ENCODE data around the gene MTOR.
A peak's percentile ranks its signal among the peaks of the same experiment; 100 is the strongest.
"Not testable (repeated sequence)": the region's sequence is repeated elsewhere in the genome, so short reads cannot be mapped to it uniquely, and the experiment has no call there.

The MTOR gene

GRCh38 chr1:11262171-11263049, at the start of gene MTOR:
Gene MTOR (minus strand): TSS chr1:11262551. CDS start chr1:11259409, 3,142 bp downstream.
- peaks cover 9% of the 10 kb centered on the region for H3K4me1 Mint-ChIP-seq (ENCODE audit: low read depth)
- no peaks in the 10 kb centered on the region for H3K9me3 Mint-ChIP-seq
- H3K27ac Mint-ChIP-seq = peak within 1 kb of the TSS; percentile 86
- peak; percentile 98 for DNase-seq (ENCODE audit: low spot score)
- peaks cover 2% of the 10 kb centered on the region for H3K27me3 Mint-ChIP-seq (ENCODE audit: low read depth)
- peak within 1 kb of the TSS; percentile 97 for H3K4me3 Mint-ChIP-seq
- peaks cover 14% of the 10 kb centered on the region for H3K36me3 Mint-ChIP-seq (ENCODE audit: low read depth)

- Mint-ChIP-seq H3K27ac (no peak overlapping the region), H3K4me3 (no peak overlapping the region), H3K4me1 (ENCODE audit: low read depth) (peaks cover 3% of the 10 kb centered on the region), H3K36me3 (ENCODE audit: low read depth) (no peaks in the 10 kb centered on the region), H3K9me3 (no peaks in the 10 kb centered on the region), H3K27me3 (ENCODE audit: low read depth) (peaks cover 2% of the 10 kb centered on the region)
- DNase-seq (ENCODE audit: low spot score) = no peak
These were observed 47.0 kb upstream of the MTOR start for GRCh38 chr1:11309385-11309784.

- no peak for DNase-seq (ENCODE audit: low spot score)
- Mint-ChIP-seq H3K4me1 (ENCODE audit: low read depth) (peaks cover 3% of the 10 kb centered on the region), H3K27me3 (ENCODE audit: low read depth) (peaks cover 2% of the 10 kb centered on the region), H3K4me3 (no peak overlapping the region), H3K27ac (no peak overlapping the region), H3K36me3 (ENCODE audit: low read depth) (no peaks in the 10 kb centered on the region), H3K9me3 (no peaks in the 10 kb centered on the region)
These were observed 46.4 kb upstream of the MTOR start for GRCh38 chr1:11308699-11309224.

- Mint-ChIP-seq H3K27ac (no peak overlapping the region), H3K36me3 (ENCODE audit: low read depth) (no peaks in the 10 kb centered on the region), H3K4me3 (no peak overlapping the region), H3K27me3 (ENCODE audit: low read depth) (peaks cover 2% of the 10 kb centered on the region), H3K9me3 (no peaks in the 10 kb centered on the region), H3K4me1 (ENCODE audit: low read depth) (peaks cover 3% of the 10 kb centered on the region)
- DNase-seq (ENCODE audit: low spot score) = no peak
These were observed 45.5 kb upstream of the MTOR start for GRCh38 chr1:11307852-11308251.

- not testable (repeated sequence) for H3K36me3 Mint-ChIP-seq (ENCODE audit: low read depth); DNase-seq (ENCODE audit: low spot score); H3K4me3 Mint-ChIP-seq; H3K27ac Mint-ChIP-seq; H3K27me3 Mint-ChIP-seq (ENCODE audit: low read depth); H3K4me1 Mint-ChIP-seq (ENCODE audit: low read depth); H3K9me3 Mint-ChIP-seq
These were observed 43.2 kb upstream of the MTOR start for GRCh38 chr1:11305516-11305915.

- Mint-ChIP-seq H3K27me3 (ENCODE audit: low read depth) (no peaks in the 10 kb centered on the region), H3K4me1 (ENCODE audit: low read depth) (peaks cover 4% of the 10 kb centered on the region), H3K4me3 (no peak overlapping the region), H3K9me3 (no peaks in the 10 kb centered on the region), H3K27ac (no peak overlapping the region), H3K36me3 (ENCODE audit: low read depth) (no peaks in the 10 kb centered on the region)
- no peak for DNase-seq (ENCODE audit: low spot score)
These were observed 40.0 kb upstream of the MTOR start for GRCh38 chr1:11302366-11302765.

- Mint-ChIP-seq H3K9me3 (no peaks in the 10 kb centered on the region), H3K27ac (no peak overlapping the region), H3K4me1 (ENCODE audit: low read depth) (peaks cover 10% of the 10 kb centered on the region), H3K36me3 (ENCODE audit: low read depth) (peaks cover 4% of the 10 kb centered on the region), H3K4me3 (no peak overlapping the region), H3K27me3 (ENCODE audit: low read depth) (no peaks in the 10 kb centered on the region)
- DNase-seq (ENCODE audit: low spot score) = no peak
These were observed 39.2 kb upstream of the MTOR start for GRCh38 chr1:11301601-11302000.

- Mint-ChIP-seq H3K27ac (peak overlapping the region; percentile 66), H3K9me3 (no peaks in the 10 kb centered on the region), H3K36me3 (ENCODE audit: low read depth) (peaks cover 20% of the 10 kb centered on the region), H3K4me1 (ENCODE audit: low read depth) (peaks cover 22% of the 10 kb centered on the region), H3K27me3 (ENCODE audit: low read depth) (no peaks in the 10 kb centered on the region), H3K4me3 (no peak overlapping the region)
- no peak for DNase-seq (ENCODE audit: low spot score)
These were observed 36.8 kb upstream of the MTOR start for GRCh38 chr1:11299225-11299574.

GRCh38 chr1:11298390-11299224, 36.3 kb upstream of the MTOR start:
- Mint-ChIP-seq H3K9me3 (no peaks in the 10 kb centered on the region), H3K4me3 (no peak overlapping the region), H3K36me3 (ENCODE audit: low read depth) (peaks cover 20% of the 10 kb centered on the region), H3K27ac (peak overlapping the region; percentile 66), H3K27me3 (ENCODE audit: low read depth) (no peaks in the 10 kb centered on the region), H3K4me1 (ENCODE audit: low read depth) (peaks cover 22% of the 10 kb centered on the region)
- DNase-seq (ENCODE audit: low spot score) = no peak

- not testable (repeated sequence) for H3K27ac Mint-ChIP-seq; H3K9me3 Mint-ChIP-seq; DNase-seq (ENCODE audit: low spot score); H3K4me3 Mint-ChIP-seq; H3K27me3 Mint-ChIP-seq (ENCODE audit: low read depth)
- Mint-ChIP-seq H3K4me1 (ENCODE audit: low read depth) (peaks cover 22% of the 10 kb centered on the region), H3K36me3 (ENCODE audit: low read depth) (peaks cover 27% of the 10 kb centered on the region)
These were observed 35.4 kb upstream of the MTOR start for GRCh38 chr1:11297774-11298173.

- DNase-seq (ENCODE audit: low spot score) = no peak
- Mint-ChIP-seq H3K9me3 (no peaks in the 10 kb centered on the region), H3K4me1 (ENCODE audit: low read depth) (peaks cover 35% of the 10 kb centered on the region), H3K4me3 (no peak overlapping the region), H3K27me3 (ENCODE audit: low read depth) (no peaks in the 10 kb centered on the region), H3K36me3 (ENCODE audit: low read depth) (peaks cover 39% of the 10 kb centered on the region), H3K27ac (no peak overlapping the region)
These were observed 33.6 kb upstream of the MTOR start for GRCh38 chr1:11295905-11296304.

- no peaks in the 10 kb centered on the region for H3K27me3 Mint-ChIP-seq (ENCODE audit: low read depth)
- peaks cover 40% of the 10 kb centered on the region for H3K4me1 Mint-ChIP-seq (ENCODE audit: low read depth)
These were observed 32.6 kb upstream of the MTOR start for GRCh38 chr1:11294951-11295350.

GRCh38 chr1:11293856-11294255, 31.5 kb upstream of the MTOR start:
- Mint-ChIP-seq H3K36me3 (ENCODE audit: low read depth) (peaks cover 51% of the 10 kb centered on the region), H3K27ac (no peak overlapping the region), H3K9me3 (no peaks in the 10 kb centered on the region), H3K4me1 (ENCODE audit: low read depth) (peaks cover 40% of the 10 kb centered on the region), H3K4me3 (no peak overlapping the region), H3K27me3 (ENCODE audit: low read depth) (no peaks in the 10 kb centered on the region)
- no peak for DNase-seq (ENCODE audit: low spot score)

More at GRCh38 chr1:11294951-11295350, 32.6 kb upstream of the MTOR start:
- Mint-ChIP-seq H3K36me3 (ENCODE audit: low read depth) (peaks cover 47% of the 10 kb centered on the region), H3K27ac (peak overlapping the region; percentile 40), H3K4me3 (peak overlapping the region; percentile 37), H3K9me3 (no peaks in the 10 kb centered on the region)
- no peak for DNase-seq (ENCODE audit: low spot score)

GRCh38 chr1:11291049-11291448, 28.7 kb upstream of the MTOR start:
- H3K36me3 Mint-ChIP-seq (ENCODE audit: low read depth) = peaks cover 60% of the 10 kb centered on the region
- no peaks in the 10 kb centered on the region for H3K27me3 Mint-ChIP-seq (ENCODE audit: low read depth)
- no peak for DNase-seq (ENCODE audit: low spot score)
- peak overlapping the region; percentile 35 for H3K4me3 Mint-ChIP-seq
- no peaks in the 10 kb centered on the region for H3K9me3 Mint-ChIP-seq
- peak overlapping the region; percentile 11 for H3K27ac Mint-ChIP-seq
- peaks cover 32% of the 10 kb centered on the region for H3K4me1 Mint-ChIP-seq (ENCODE audit: low read depth)
